Karpas-422 (cell line): ENCODE results near the gene NKX2-3. TPM values are rescaled to one million over a fixed set of nuclear protein-coding genes. Genes with fewer than 3 reads are reported as not detected.

Experiments
- DNase-seq: peaks from one replicate; pipeline ENCODE4 v3.0.0-alpha.2; 2015
- H2AFZ ChIP-seq: fragments of 200-600 bp; sonication (generic); 2 replicates; pipeline ENCODE4 v1.6.1; 2014; ENCODE audit warnings: antibody characterized with exemption, low read length, mixed read lengths
- H3K27ac ChIP-seq: fragments of 200-600 bp; sonication (generic); 2 replicates; pipeline ENCODE4 v1.5.1; 2014; ENCODE audit warnings: mild to moderate bottlenecking, low read length, moderate library complexity
- H3K27me3 ChIP-seq: fragments of 200-600 bp; sonication (generic); 2 replicates; pipeline ENCODE4 v1.6.1; 2014; ENCODE audit warnings: low read length, mixed read lengths
- H3K36me3 ChIP-seq: fragments of 200-600 bp; sonication (generic); 2 replicates; pipeline ENCODE4 v1.6.1; 2014; ENCODE audit warnings: low read length, mixed read lengths; ENCODE audit not compliant: insufficient read depth
- H3K4me1 ChIP-seq: fragments of 200-600 bp; sonication (generic); 2 replicates; pipeline ENCODE4 v1.6.1; 2014; ENCODE audit warnings: mild to moderate bottlenecking, low read length, mixed read lengths
- H3K4me2 ChIP-seq: fragments of 200-600 bp; sonication (generic); 2 replicates; pipeline ENCODE4 v1.6.1; 2014; ENCODE audit warnings: low read length, low read depth, mild to moderate bottlenecking; ENCODE audit not compliant: poor library complexity, severe bottlenecking
- H3K4me3 ChIP-seq: fragments of 200-600 bp; sonication (generic); 2 replicates; pipeline ENCODE4 v1.5.1; 2014; ENCODE audit warnings: mild to moderate bottlenecking, antibody characterized with exemption, low read length, mixed read lengths
- H3K79me2 ChIP-seq: fragments of 200-600 bp; sonication (generic); 2 replicates; pipeline ENCODE4 v1.6.1; 2014; ENCODE audit warnings: mild to moderate bottlenecking, low read length, mixed read lengths
- H3K9ac ChIP-seq: fragments of 200-600 bp; sonication (generic); 2 replicates; pipeline ENCODE4 v1.6.0; 2014; ENCODE audit warnings: low read length
- H3K9me2 ChIP-seq: fragments of 200-600 bp; sonication (generic), shearing (Covaris generic); replicated peaks from 2 replicates; pipeline ENCODE4 v1.6.0; 2014; ENCODE audit warnings: mild to moderate bottlenecking, low read length, moderate library complexity; ENCODE audit not compliant: insufficient read depth
- H3K9me3 ChIP-seq: fragments of 300-700, 200-600 bp; sonication (generic); 2 replicates; pipeline ENCODE4 v1.6.1; 2014; ENCODE audit warnings: low read length, mixed read lengths
- H4K20me1 ChIP-seq: fragments of 200-600 bp; sonication (generic); 2 replicates; pipeline ENCODE4 v1.6.1; 2014; ENCODE audit warnings: mild to moderate bottlenecking, antibody characterized with exemption, low read length, low read depth; ENCODE audit not compliant: insufficient read depth
- total RNA-seq: library from RNA; depleted of rRNA; stranded (reverse); fragments of >200 nt; shearing (Covaris generic); gene quantifications from 2 replicates; pipeline ENCODE4 v1.2.3, GENCODE V29; 2014; ENCODE audit warnings: low replicate concordance

The NKX2-3 gene
- total RNA-seq, 1 experiment from 2014 or later: not detected

DNA sequence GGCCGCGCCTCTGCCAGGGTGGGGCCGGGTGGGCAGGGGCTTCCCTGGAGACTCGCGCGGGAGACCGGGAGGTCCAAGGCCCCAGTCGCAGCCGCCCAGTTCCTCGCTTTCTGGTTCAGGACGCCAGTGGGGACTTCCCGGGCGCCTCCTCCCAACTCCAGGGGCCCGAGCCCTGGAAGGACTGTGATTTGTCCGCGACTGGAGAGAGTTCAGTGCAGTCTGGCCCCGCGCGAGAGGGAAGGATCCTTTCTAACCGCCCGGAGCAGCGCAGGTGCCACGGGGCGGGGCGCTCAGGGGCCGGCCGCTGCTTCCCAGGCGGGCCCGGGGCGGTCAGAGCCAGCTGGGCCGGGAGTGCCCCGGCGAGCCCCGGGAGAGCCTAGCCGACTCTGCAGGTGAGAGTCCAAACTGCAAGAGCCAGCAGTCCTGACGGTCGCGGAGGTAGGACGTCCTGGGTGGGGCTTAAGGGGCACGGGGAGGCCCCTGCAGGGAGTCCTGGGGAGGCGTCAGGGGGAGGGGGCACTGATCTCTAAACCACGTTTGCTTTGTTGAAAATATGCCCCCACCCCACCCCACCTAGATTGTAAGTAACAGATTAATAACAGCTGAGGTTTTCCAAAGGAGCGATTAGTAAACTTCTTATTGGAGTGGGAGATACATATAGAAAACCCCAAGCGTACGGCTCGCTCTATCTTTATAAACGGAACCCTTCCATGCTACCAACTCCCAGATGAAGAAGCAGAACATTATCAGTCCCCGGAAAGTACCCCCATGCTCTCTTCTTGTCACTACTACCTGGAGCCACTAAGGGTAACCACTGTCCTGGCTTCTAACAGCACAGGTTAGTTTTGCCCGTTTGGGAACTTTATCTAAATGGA, 8.2 kb downstream of the NKX2-3 start:
- Histone ChIP-seq H3K27me3 (no peaks in the 10 kb centered on the region), H3K4me3 (no peak overlapping the region), H3K9me2 (no peaks in the 10 kb centered on the region), H3K9ac (no peak overlapping the region), H3K4me1 (no peaks in the 10 kb centered on the region), H3K9me3 (no peaks in the 10 kb centered on the region), H3K4me2 (no peak overlapping the region), H3K79me2 (no peaks in the 10 kb centered on the region), H2AFZ (no peak overlapping the region), H3K36me3 (no peaks in the 10 kb centered on the region), H3K27ac (no peak overlapping the region), H4K20me1 (no peaks in the 10 kb centered on the region)
- DNase-seq: no peak

GRCh38 chr10:99544322-99544721, 11.6 kb downstream of the NKX2-3 start:
- no peaks in the 10 kb centered on the region for H4K20me1 ChIP-seq
- H3K27ac ChIP-seq: no peak overlapping the region
- H3K79me2 ChIP-seq: no peaks in the 10 kb centered on the region
- no peaks in the 10 kb centered on the region for H3K9me2 ChIP-seq
- H3K27me3 ChIP-seq: no peaks in the 10 kb centered on the region
- H3K4me1 ChIP-seq: no peaks in the 10 kb centered on the region
- no peaks in the 10 kb centered on the region for H3K9me3 ChIP-seq
- H3K9ac ChIP-seq: no peak overlapping the region
- no peak for DNase-seq
- no peak overlapping the region for H2AFZ ChIP-seq
- no peaks in the 10 kb centered on the region for H3K36me3 ChIP-seq
- no peak overlapping the region for H3K4me2 ChIP-seq
- no peak overlapping the region for H3K4me3 ChIP-seq

- Histone ChIP-seq H2AFZ (no peak overlapping the region), H3K36me3 (no peaks in the 10 kb centered on the region), H3K9ac (no peak overlapping the region), H3K4me2 (no peak overlapping the region), H3K27me3 (no peaks in the 10 kb centered on the region), H3K4me1 (no peaks in the 10 kb centered on the region), H4K20me1 (no peaks in the 10 kb centered on the region), H3K9me3 (no peaks in the 10 kb centered on the region), H3K9me2 (no peaks in the 10 kb centered on the region), H3K27ac (no peak overlapping the region), H3K4me3 (no peak overlapping the region), H3K79me2 (no peaks in the 10 kb centered on the region)
- peak; percentile 76 for DNase-seq
Observed at GRCh38 chr10:99548041-99548530, 15.3 kb downstream of the NKX2-3 start.

DNA sequence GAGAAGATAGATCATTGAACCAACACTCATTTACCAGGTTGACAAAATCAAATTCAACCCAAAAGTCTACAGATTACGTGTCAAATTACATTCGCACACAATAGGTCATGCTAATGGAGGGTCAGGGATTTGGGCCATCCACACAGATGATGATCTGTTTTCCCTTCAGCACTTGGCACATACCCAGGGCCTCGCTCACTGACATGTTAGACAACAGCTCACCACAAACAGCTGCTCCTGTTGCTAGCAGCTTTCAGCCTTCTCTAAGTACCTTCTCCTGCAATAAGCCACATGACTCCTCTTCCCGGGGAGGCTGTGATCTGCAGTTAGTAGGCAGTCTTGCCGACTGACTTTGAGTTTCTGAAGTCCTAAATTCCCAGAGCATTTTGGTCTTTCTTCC, 18.4 kb downstream of the NKX2-3 start:
- Histone ChIP-seq H3K9ac (no peak overlapping the region), H3K4me3 (no peak overlapping the region), H3K79me2 (no peaks in the 10 kb centered on the region), H3K36me3 (no peaks in the 10 kb centered on the region), H3K4me2 (no peak overlapping the region), H3K9me2 (no peaks in the 10 kb centered on the region), H3K27ac (no peak overlapping the region), H4K20me1 (no peaks in the 10 kb centered on the region), H3K27me3 (0 out of 2 replicates have a peak, but pooled peaks cover 3% of the 10 kb centered on the region), H3K9me3 (no peaks in the 10 kb centered on the region), H2AFZ (no peak overlapping the region), H3K4me1 (no peaks in the 10 kb centered on the region)
- no peak for DNase-seq

GRCh38 chr10:99551616-99552015, 18.9 kb downstream of the NKX2-3 start:
- Histone ChIP-seq H3K27ac (no peak overlapping the region), H3K9me2 (no peaks in the 10 kb centered on the region), H3K4me2 (no peak overlapping the region), H3K27me3 (0 out of 2 replicates have a peak, but pooled peaks cover 3% of the 10 kb centered on the region), H3K79me2 (no peaks in the 10 kb centered on the region), H3K9me3 (no peaks in the 10 kb centered on the region), H4K20me1 (no peaks in the 10 kb centered on the region), H3K4me3 (no peak overlapping the region), H3K4me1 (no peaks in the 10 kb centered on the region), H2AFZ (no peak overlapping the region), H3K36me3 (no peaks in the 10 kb centered on the region), H3K9ac (no peak overlapping the region)
- DNase-seq: no peak

GRCh38 chr10:99555371-99555770, 22.6 kb downstream of the NKX2-3 start:
- Histone ChIP-seq H2AFZ (no peak overlapping the region), H3K9ac (no peak overlapping the region), H3K27me3 (0 out of 2 replicates have a peak, but pooled peaks cover 3% of the 10 kb centered on the region), H3K36me3 (no peaks in the 10 kb centered on the region), H3K9me2 (no peaks in the 10 kb centered on the region), H3K4me1 (no peaks in the 10 kb centered on the region), H3K9me3 (no peaks in the 10 kb centered on the region), H3K27ac (no peak overlapping the region), H4K20me1 (no peaks in the 10 kb centered on the region), H3K4me3 (no peak overlapping the region), H3K79me2 (no peaks in the 10 kb centered on the region), H3K4me2 (no peak overlapping the region)
- no peak for DNase-seq

GRCh38 chr10:99555825-99556523, 23.2 kb downstream of the NKX2-3 start:
- Histone ChIP-seq H3K36me3 (no peaks in the 10 kb centered on the region), H3K4me1 (no peaks in the 10 kb centered on the region), H3K79me2 (no peaks in the 10 kb centered on the region), H3K4me2 (no peak overlapping the region), H3K9me2 (no peaks in the 10 kb centered on the region), H4K20me1 (no peaks in the 10 kb centered on the region), H3K9ac (no peak overlapping the region), H3K27me3 (0 out of 2 replicates have a peak, but pooled peaks cover 3% of the 10 kb centered on the region), H3K27ac (no peak overlapping the region), H2AFZ (no peak overlapping the region), H3K4me3 (no peak overlapping the region), H3K9me3 (no peaks in the 10 kb centered on the region)
- no peak for DNase-seq

DNA sequence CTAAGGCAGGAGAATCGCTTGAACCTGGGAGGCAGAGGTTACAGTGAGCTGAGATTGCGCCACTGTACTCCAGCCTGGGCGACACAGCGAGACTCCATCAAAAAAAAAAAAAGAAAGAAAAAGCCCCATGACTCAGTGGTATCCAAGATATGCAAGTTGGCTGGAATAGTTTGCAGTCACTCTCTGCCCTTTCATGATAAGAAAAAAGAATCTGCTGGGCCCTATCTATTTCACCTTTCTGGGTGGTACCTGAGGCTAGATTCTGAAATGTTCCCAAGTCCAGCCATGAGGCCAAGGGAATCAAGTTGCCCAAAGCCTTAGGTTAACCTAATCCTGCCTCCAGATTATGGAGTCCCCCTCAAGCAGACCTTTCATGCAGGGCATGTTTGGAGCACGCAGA, 24.3 kb downstream of the NKX2-3 start:
- Histone ChIP-seq H3K36me3 (no peaks in the 10 kb centered on the region), H4K20me1 (no peaks in the 10 kb centered on the region), H3K4me1 (no peaks in the 10 kb centered on the region), H2AFZ (no peak overlapping the region), H3K9me2 (no peaks in the 10 kb centered on the region), H3K9me3 (no peaks in the 10 kb centered on the region), H3K79me2 (no peaks in the 10 kb centered on the region), H3K9ac (no peak overlapping the region), H3K27me3 (0 out of 2 replicates have a peak, but pooled peaks cover 3% of the 10 kb centered on the region), H3K4me3 (no peak overlapping the region), H3K4me2 (no peak overlapping the region), H3K27ac (no peak overlapping the region)
- no peak for DNase-seq
